Fibroblast of the conjunctiva (primary cell): Measurements from ENCODE around the gene GABBR2.

Source experiments
- DNase-seq: peaks from one replicate; pipeline ENCODE4 v3.0.0-alpha.2; 2010; ENCODE audit warnings: low read depth

GABBR2 gene

DNA sequence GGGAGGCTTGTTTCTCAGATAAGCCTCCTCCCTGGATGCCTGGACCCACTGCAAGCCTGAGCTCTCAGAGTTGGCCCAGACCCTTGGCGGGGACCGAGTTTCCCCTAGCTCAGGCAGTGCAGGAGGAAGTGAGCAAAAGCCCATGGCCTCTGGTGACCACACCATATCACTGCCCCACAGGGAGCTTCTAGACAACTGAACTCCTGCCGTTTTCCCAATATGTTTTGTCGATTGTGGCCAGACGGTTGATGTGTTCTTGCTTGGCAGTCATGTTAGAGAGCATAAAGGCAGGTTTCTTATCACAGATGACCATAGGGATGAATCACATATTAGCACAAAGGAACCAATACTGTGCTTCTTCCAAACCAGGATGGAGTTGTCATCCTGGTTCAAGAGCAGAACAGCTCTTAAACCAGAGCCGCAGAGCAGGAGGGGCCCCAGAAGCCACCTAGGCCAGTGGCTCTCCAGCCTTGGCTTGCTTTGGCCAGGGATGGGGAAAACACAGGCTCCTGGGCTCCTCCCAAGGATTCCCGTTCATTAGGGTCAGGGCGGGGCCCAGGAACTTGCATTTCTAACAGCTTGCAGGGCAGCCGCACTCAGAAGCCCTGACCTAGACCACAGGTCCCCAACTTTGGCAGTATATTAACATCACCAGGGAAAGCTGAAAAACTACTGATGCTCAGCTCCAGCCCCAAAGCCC, 340.2 kb downstream of the GABBR2 start:
- no peak for DNase-seq

DNA sequence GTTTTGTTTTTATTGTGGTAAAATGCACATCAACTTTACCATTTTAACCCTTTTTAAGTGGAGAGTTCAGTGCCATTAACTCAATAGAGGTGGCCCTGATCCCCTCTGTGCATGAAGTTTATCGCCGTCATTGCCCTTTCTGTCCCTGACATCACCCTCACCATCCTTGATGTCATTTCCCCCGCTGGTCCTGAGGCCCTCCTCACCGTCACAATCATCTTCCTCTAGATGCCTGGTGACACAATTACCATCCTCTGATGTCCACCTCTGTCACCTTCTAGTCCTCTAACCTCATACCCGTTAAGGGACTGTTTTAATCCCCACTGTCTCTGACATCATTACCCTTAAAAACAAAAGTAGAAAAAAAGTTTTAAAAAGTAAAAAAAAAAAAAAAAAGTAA, 340.8 kb downstream of the GABBR2 start:
- DNase-seq = no peak

DNA sequence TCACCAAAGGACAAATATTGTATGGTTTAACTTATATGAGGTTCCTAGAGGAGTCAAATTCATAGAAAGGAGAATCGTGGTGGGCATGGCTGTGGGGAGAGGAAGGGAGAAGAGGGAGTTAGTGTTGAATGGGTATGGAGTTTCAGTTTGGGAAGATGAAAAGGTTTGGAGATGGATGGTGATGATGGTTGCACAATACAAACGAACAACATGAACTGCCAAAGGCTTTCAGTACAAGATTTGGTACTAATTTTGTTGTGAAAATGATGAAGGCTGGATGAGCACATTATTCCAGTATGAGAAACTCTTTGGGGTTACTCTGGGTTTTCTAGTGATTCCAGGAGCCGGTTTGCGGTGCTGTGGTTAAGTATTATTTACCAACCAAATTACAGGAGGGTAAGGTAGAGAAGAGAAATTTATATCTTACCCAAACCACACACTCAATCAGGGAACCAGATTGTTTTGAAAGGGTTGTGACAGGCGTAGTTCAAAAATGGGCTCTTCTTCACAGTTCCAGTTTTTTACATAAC, 341.3 kb downstream of the GABBR2 start:
- no peak for DNase-seq

DNA sequence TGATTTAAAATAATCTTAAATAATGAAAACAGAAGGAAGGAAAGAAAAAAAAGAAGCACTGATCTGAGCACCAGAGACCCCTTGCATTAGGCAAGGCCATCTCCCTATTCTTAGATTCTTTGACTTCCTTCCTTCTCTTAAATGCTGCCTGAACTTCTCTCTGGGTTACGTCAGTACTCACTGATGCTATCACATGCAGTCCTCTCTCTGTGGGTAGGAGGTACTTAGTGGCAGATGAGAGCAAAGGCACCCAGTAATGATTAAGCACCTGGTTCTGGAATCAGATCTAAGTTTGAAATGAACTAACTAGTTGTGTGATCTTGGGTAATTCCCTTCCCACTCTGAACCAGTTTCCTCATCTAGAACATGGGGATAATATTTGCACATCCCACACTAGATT, 343.0 kb downstream of the GABBR2 start:
- DNase-seq = no peak

DNA sequence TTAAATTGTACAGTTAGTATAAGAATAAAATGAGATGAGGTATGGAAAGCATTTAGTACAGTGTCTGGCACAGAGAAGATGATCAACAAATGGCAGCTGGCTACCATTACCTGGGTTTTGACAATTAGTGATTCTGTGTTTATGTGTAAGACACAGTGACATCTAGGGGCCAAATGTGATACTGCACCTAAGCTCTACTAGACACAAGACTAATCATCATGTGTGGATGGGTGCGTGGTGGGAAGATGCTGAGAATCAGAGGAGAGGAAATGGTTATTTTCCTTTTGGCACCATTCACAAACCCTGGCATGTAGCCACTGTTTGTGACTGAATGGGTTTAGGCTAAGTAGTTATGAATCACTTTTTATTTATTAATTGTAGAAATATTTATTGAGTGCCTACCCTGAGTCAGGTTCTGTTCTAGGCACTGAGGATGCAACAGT, 343.5 kb downstream of the GABBR2 start:
- DNase-seq = no peak

DNA sequence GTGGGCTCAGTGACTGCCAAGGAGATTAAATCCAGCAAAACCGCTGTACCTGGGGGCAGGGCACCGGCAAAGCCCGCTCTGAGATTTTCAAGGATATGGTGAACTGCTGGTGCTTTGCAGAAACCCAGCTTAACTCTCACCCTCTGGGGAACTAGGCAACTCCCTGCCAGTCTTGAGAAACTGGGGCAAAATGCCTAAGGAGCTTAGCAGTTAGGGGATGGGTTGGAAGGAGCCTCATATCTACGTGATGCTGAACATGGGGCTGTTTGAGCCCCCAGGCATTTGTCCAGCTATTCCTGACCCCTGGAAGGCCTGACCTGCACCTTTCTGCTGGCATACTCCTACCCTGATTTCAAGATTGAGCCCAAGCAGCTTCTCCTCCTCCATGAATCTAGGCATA, 344.6 kb downstream of the GABBR2 start:
- no peak for DNase-seq

DNA sequence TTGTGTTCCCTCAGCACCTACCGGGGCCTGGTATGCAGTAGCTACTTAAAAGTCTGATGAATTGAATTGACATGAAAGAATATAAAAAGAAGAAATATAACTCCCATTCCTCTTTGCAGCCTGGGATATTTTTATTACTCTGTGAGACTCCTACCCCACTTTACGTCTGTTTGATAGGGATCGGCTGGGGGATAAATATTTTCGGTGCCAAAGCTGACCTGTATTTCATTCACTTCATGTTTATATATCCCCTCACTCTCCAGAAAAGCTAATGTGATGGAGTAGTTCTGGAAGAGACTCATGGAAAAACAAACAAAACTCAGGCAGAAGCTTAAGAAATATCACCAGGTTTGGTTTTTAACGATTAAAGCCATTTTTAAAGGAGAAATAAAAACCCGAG, 345.1 kb downstream of the GABBR2 start:
- no peak for DNase-seq

DNA sequence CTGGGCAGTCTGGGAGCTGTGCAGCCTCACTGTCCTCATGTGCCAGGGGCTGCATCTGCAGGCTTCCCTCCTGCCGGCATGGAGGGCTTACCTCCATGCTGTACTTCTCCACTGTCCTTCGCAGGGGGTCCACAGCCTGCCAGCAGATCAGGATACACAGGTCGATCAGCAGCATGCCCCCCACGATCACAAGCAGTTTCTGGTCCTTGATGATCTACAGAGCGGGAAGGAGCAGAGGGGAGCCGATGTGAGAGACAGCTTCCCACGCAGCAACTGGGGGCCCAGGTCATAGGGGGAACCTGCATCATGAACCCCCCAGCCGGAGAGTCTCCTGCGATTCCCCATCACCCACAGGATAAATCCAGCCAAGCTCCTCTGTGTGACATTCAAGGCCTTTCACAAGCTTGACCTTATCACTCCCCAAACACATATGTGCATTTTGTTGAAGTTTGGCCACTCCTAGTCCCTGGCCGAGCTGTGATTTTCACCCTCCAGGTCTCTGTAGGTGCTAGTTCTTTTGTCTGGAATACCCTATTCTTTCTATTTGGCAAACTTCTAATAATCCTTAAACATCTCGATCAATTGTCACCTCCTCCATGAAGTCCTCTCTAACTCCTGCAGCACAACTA, 346.0 kb downstream of the GABBR2 start:
- no peak for DNase-seq

DNA sequence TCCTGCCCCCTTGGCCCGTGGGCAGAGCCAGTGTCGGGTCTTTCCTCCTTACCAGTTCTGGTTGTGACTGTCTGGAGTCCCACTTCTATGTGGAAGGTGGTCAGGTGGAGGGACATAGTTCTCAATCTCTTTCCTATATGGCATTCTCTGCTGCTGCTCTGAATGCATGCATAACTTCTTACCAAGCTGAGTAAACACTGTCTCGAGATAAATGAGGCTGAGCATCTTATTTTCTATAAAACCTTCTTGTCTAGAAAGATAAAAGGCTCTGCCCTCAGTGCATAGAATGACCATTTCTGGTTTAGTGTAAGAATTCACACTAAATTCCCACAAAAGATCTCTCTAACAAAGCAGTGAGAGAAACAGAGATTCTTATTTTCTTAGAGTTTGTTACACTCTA, 347.1 kb downstream of the GABBR2 start:
- DNase-seq = no peak

DNA sequence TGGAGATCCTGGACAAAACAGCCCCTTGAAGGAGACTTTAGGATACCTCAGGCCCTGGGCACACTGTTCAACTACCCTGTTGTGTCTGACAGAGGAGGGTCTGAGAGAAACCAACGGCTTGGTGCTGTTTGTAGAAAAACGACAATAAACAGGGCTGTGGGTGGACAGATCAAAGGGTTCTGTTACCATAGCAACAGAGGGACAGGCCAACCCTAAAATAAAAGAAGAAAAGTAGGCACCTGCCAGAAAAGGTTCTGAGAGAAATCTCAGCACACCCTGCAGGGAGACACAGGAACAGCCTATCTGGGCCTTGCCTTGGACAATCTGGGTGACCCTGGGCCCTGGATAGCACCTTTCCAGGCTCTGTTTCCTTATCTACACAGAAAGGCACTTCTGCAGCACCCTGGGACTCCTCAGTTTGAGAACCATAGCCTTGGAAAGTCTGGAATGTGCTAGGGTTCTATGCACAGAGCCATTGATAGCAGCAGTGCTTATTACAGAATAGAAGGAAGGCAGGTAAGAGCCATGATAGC, 348.5 kb downstream of the GABBR2 start:
- no peak for DNase-seq

DNA sequence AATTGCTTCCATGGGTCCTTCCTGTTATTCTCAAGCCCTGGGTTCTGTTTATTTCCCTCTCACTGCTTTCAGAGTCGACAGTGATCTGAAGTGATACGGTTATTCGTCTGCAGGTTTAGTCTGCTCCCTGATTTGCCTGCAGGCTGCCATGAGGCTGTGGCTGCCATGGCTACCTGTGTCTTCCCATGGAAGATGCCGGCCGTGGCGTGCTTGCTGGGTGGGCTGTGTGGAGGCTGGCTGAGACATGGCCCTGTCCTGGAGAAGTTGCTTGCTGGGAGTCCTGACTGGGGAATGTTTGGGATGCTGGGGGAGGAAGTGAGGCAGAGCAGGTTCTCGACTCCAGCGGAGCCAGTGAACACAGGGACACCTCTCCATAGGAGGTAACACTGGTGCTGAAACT, 349.2 kb downstream of the GABBR2 start:
- DNase-seq = no peak

DNA sequence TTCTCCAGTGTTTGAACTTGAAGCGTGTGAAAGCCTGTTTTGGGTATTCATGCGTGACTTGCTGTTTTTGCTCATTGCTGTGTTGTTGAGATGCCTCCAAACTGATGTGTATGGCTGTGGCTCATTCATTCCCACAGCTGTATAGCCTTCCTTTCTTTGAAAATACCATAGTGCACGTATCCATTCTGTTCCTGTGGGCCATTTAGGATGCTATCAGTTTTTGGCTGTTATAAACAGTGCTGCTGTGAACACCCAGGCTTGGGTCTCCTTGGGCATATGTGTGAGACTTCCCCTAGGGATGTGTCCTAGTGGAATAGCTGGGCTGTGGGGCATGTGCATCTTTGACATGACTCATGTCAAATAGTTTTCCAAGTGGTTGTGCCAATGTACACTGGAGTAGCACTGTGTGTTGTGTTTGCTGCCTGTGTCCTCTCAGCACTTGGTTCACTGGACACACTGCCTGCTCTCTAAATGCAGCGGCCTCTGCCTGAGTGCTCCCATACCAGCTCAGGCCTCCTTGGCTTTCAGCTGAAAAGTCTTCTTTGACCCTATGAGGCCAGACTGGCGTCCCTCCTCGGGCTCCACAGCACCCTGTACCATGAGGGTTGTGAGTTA, 350.7 kb downstream of the GABBR2 start:
- DNase-seq = no peak

DNA sequence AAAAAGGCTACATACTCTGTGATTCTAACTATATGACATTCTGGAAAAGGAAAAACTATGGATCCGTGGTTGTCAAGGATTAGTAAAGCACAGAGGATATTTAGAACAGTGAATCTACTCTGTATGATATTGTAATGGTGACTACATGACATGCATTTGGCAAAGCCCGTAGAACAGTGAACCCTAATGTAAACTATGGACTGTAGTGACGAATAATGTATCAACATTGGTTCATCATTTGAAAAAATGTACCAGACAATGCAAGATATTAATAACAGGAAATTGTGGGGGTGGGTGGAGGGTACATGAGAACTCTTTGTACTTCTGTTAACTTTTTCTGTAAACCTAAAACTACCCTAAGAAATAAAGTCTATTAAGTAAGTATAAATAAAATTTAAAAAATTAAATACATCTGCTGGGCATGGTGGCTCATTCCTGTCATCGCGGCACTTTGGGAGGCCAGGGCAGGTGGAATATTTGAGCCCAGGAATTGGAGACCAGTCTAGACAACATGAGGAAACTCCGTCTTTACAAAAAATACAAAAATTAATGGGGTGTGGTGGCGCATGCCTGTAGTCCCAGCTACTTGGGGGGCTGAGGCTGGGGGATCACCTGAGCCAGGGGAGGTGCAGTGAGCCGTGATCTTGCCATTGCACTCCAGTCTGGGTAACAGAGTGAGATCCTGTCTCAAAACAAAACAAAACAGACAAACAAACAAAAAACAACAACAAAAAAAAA, 351.6 kb downstream of the GABBR2 start:
- DNase-seq = no peak

DNA sequence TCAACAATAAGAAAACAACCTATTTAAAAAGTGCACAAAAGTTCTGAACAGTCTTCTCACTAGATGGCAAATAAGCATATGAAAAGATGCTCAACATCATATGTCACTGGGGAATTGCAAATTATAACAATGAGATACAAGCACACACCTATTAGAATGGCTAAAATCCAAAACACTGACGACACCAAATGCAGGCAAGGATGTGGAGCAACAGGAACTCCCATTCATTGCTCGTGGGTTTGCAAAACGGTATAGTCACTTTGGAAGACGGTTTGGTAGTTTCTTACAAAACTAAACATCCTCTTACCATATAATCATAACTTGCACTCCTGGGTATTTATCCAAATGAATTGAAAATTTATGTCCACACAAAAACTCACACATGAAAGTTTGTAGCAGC, 352.4 kb downstream of the GABBR2 start:
- no peak for DNase-seq

DNA sequence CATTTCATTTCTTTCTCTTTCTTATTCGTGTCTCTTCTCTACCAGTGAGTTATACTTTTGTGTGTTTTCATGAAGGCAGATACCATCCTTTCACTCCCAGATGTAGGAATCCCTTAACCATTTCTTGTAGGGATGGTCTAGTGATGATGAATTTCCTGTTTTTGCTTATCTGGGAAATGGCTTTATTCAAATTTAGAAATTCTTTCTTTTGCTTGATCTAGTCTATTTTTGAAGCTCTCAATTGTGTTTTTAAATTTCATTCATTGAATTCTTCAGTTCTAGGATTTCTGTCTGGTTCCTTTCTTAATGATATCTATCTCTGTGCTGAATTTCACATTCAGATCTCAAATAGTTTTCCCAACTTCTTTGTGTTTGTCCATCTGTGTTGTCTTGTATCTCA, 357.4 kb downstream of the GABBR2 start:
- DNase-seq = no peak

DNA sequence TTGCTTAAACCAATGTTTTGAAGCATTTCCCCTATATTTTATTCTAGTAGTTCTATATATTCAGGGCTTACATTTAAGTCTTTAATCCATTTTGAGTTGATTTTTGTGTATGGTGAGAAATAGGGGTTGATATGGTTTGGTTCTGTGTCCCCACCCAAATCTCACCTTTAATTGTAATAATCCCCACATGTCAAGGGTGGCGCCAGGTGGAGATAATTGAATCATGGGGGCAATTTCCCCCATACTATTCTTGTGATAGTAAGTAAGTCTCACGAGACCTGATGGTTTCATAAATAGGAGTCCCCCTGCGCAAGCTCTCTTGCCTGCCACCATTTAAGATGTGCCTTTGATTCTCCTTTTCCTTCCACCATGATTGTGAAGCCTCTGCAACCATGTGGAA, 361.1 kb downstream of the GABBR2 start:
- DNase-seq = no peak

DNA sequence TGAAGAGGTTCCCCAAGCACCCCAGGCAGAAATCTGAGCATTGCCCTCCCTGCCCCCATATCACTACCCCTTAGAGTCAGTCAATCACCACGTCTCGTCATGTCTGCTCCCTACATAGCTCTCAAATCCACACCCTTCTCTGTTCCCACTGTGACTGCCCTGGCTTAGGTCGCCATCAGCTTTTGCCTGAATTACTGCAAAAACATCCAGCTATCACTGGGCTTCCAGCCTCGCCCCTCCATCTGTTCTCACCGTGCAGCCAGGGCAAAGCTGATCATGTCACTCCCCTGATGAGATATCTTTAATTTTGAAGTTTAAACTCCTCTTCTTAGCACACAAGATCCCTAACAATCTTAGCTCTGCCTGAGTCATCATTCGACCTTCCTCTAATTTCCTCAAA, 363.7 kb downstream of the GABBR2 start:
- DNase-seq = no peak

DNA sequence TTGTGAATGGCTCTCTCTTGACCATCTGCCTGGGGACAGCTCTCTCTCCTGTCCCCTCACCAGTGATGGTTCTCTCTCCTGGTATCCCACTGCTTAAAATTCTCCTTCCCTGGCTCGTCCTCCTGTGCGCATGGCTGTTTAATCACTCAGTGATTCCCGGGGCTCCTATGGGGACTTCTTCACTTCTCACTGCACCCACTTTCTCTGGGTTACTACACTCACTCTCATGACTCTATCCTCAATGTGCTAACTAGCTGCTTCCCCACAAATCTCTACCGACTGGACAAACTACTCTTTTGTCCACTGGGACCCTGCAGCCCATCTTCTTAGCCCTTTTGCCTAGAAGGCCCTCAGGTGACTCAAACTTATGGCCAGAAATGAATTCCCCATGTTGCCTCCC, 364.2 kb downstream of the GABBR2 start:
- DNase-seq = no peak

DNA sequence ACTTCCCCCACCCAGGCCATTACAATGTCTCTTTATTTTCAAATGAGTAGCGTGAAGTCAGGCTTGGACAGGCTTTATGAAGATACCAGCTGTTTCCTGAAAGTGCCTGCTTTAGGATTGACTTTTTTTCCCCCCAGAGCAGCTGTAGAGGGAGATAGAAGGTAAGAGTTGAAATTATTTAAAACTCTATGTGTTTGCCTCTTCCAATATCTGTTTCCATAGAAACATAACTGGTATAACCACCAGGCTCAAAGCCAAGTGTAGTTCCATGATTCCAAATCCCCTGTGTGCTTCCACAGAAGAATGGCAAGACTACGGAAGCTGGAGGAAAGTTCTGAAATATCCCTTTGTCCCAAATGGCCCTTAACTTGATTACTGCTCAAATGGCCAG, 365.9 kb downstream of the GABBR2 start:
- no peak for DNase-seq

DNA sequence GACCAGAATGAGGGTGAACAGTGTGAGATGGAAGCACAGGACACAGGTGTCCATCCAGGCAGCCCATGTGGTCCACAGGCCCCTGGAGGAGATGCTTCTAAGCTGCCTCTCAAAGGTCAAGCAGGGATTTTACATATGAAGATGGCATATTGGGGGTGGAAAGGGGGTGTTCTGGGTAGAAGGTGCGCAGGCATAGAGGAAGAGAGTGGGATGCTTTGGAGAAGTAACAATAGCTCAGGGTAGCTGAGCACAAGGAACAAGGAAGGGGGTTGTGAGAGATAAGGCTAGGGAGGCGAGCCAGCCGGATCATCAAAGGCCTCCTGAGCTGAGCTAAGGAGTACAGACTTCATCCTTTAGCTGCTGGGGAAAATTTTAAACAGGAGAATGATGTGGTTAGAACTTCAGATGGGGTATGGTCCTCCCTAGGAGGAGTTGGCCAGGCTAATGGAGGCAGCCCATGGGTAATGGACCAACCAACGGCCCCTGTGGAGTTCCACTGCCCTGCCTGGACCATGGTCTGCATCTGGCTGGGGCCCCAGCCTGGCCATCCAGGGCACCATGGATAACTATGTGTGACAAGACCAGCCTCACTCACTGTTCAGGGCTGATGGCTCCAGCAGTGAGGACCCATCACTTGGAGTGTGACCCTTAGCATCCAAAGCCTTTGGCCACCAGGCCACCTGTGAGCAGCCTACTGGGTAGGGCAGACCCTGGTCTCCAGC, 366.5 kb downstream of the GABBR2 start:
- no peak for DNase-seq

DNA sequence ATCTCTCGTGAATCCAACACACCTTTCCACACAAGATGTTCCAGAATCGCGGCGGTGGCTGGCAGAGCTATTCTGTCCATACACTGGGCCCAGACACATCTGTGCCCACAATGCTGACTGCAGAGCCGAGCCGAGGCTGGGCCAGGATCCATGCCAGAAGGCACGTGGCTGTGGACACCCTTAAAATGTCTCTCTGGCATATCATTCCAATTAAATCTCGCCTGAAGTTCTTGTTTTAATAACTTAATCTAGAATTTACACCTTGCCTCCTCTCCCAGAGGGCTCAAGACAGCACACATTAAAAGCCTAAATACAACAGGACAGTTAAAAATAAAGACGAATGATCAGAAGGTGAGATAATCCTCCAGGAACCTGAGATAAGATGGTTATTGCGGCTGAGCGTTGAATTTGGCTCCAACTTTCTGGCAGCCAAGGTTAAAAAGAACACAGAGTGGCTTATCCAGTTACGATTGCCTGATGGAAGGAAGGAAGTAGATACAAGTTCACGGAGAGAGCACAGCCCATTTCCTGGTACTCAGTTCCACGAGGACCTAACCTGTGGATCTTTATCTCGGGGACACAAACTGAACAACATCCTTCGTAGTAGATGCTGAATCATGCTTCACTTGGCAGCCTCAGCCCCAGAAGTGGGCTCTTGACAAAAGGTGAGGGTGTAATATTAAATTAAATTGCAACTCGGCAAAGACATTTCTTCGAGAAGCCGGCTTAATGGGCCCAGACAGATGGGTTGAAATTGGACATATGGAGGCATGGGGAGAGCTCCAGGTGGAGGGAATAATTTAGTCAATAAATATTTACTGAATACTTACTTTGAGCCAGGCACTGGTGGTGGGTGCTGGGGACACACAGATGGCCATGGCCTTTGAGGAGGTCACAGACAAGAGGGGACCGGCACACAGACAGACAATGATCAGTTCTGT, 367.3 kb downstream of the GABBR2 start:
- DNase-seq = no peak
